ENCODE results near the gene URI1. TPM values are rescaled to one million over a fixed set of nuclear protein-coding genes. Genes with fewer than 3 reads are reported as not detected.

URI1 gene
- total and polyA plus RNA-seq, 2 of the 8 experiments (the other 6 are each of a cell fraction or from before 2014, with no cell fraction given): 27.7 to 64.3 TPM

- CTCF ChIA-PET (ENCODE audit: partially characterized antibody): interaction anchor here (0.6 to 2.1 kb wide), 23 partner anchors 10 to 324 kb away, joined by 3 to 8 read pairs (median 3); partner anchors contain the start of gene URI1
- H3K4ac ChIP-seq (replicated peaks; ENCODE audit: insufficient read length, low read depth, low read length): no peak overlapping the region
- peaks cover 0 to 67% of the 10 kb centered on the region in 2 experiments; a peak in 2 of 4 replicates for H3K79me2 ChIP-seq (ENCODE audit: control insufficient read depth in 1 of 2, insufficient read depth in 2 of 2, low read length in 2 of 2)
- H2BK15ac ChIP-seq (ENCODE audit: low read length): no peak overlapping the region
- peaks cover 0 to 8% of the 10 kb centered on the region in 2 experiments for H4K20me1 ChIP-seq (replicated peaks in 1 of 2; ENCODE audit: control insufficient read depth in 1 of 2, insufficient read depth in 2 of 2, low read length in 2 of 2)
- TF ChIP-seq PHF8 (conservative IDR thresholded peaks at IDR 0.05; ENCODE audit: low read depth, low read length): no peak
- no peak for TF ChIP-seq CHD1 (IDR thresholded peaks at IDR 0.05; ENCODE audit: low read depth, low read length)
- peak; percentile 55 to 65 for TF ChIP-seq RAD21 (IDR thresholded peaks at IDR 0.05 in 1 of 2, conservative IDR thresholded peaks at IDR 0.05 in 1 of 2; ENCODE audit: low read depth in 2 of 2, low read length in 2 of 2)
- peak; percentile 47 to 70 (median 68) for TF ChIP-seq CTCF (IDR thresholded peaks at IDR 0.05; ENCODE audit: control extremely low read depth in 1 of 3, insufficient read depth in 1 of 3, low read depth in 1 of 3, low read length in 3 of 3)
- H3K4me3 ChIP-seq (ENCODE audit: extremely low read depth in 1 of 4, insufficient read depth in 2 of 4, low read depth in 3 of 4, low read length in 4 of 4): no peak overlapping the region
- peaks cover 2% of the 10 kb centered on the region; the same call in 1 of the 2 replicates for H3K79me1 ChIP-seq (ENCODE audit: low read depth, low read length)
- no peaks in the 10 kb centered on the region for H3K27me3 ChIP-seq (replicated peaks in 1 of 4; ENCODE audit: control insufficient read depth in 3 of 4, extremely low read depth in 1 of 4, insufficient read depth in 3 of 4, low read length in 3 of 4)
- no peak overlapping the region for H3K18ac ChIP-seq (ENCODE audit: extremely low read depth, low read length)
- no peak overlapping the region for H3K14ac ChIP-seq (ENCODE audit: insufficient read length)
- H3K27ac ChIP-seq (ENCODE audit: low read depth, low read length): no peak overlapping the region
- no peak overlapping the region for H2AFZ ChIP-seq (ENCODE audit: low read length)
- no peaks in the 10 kb centered on the region for H3K9me3 ChIP-seq (ENCODE audit: insufficient read depth in 2 of 2, low read depth in 1 of 2, low read length in 1 of 2)
- 83% methylated on average over 9 of the region's 9 CpGs; no CpG with 5 or more reads in 1 of the 2 experiments for WGBS, 2 experiments (ENCODE audit: extremely low coverage in 1 of 2, insufficient coverage in 1 of 2, insufficient read length in 1 of 2, insufficient replicate concordance in 2 of 2, low coverage in 1 of 2, low lambda C conversion rate in 2 of 2, missing lambda C conversion rate in 1 of 2)
- H3K23me2 ChIP-seq (ENCODE audit: low read depth, low read length): no peaks in the 10 kb centered on the region
- DNase-seq (ENCODE audit: low read depth in 1 of 2, low spot score in 2 of 2): no peak
- H2BK5ac ChIP-seq (ENCODE audit: low read depth, low read length): no peak overlapping the region
- no peak overlapping the region for H3K23ac ChIP-seq (ENCODE audit: insufficient read length)
- POLR2A ChIA-PET (ENCODE audit: partially characterized antibody): interaction anchor here (0.6 to 1.3 kb wide), 3 partner anchors 15 to 303 kb away, joined by 3 to 4 read pairs (median 3); partner anchors contain the start of gene URI1
- H3K4me2 ChIP-seq (ENCODE audit: insufficient read depth in 1 of 2, low read depth in 2 of 2, low read length in 2 of 2): no peak overlapping the region
- no peaks in the 10 kb centered on the region for H3K36me3 ChIP-seq (ENCODE audit: control insufficient read depth in 2 of 4, insufficient read depth in 4 of 4, low read length in 3 of 4)
- H2BK20ac ChIP-seq (ENCODE audit: low read length): no peak overlapping the region
- H3K9ac ChIP-seq (replicated peaks in 1 of 4; ENCODE audit: extremely low read depth in 1 of 4, low read depth in 3 of 4, low read length in 3 of 4): no peak overlapping the region
- H2BK12ac ChIP-seq (ENCODE audit: low read depth, low read length): no peak overlapping the region
- no peak overlapping the region for H3K56ac ChIP-seq (replicated peaks; ENCODE audit: insufficient read length, low read depth, low read length)
- peaks cover 0 to 4% (median 0%) of the 10 kb centered on the region in 4 experiments; a peak in 2 of 7 replicates for H3K4me1 ChIP-seq (replicated peaks in 1 of 4; ENCODE audit: control insufficient read depth in 3 of 4, insufficient read depth in 4 of 4, low read length in 3 of 4)
- H4K8ac ChIP-seq (ENCODE audit: extremely low read depth, insufficient read depth, low read length): no peak overlapping the region
- no peak overlapping the region for H4K91ac ChIP-seq (replicated peaks; ENCODE audit: insufficient read length, low read length)
- peak; percentile 79 for FAIRE-seq
- no peak overlapping the region for H2BK120ac ChIP-seq (replicated peaks; ENCODE audit: low read depth, low read length)
- no peak overlapping the region for H4K5ac ChIP-seq (ENCODE audit: insufficient read length, low read depth, low read length)
- H2AK5ac ChIP-seq (ENCODE audit: low read depth, low read length): no peak overlapping the region
Measured at GRCh38 chr19:29988351-29988750, 46.3 kb downstream of the URI1 start.

All from H1 (cell line).